Activated CD4-positive, alpha-beta T cell treated with anti-CD3 and anti-CD28 coated beads, Interleukin-2, amount 10 ng/mL, durations not matched to agents 24 days and 14 days (primary cell): ENCODE data around the gene CALN1. TPM values are rescaled to one million over a fixed set of nuclear protein-coding genes. Genes with fewer than 3 reads are reported as not detected.

Experiments used
- DNase-seq: peaks from one replicate; pipeline ENCODE4 v3.0.0; 2022
- H3K27ac Mint-ChIP-seq: one replicate; pipeline ENCODE4 v1.8.0; 2022; ENCODE audit warnings: mild to moderate bottlenecking, mixed read lengths
- H3K27me3 Mint-ChIP-seq: one replicate; pipeline ENCODE4 v1.8.0; 2022; ENCODE audit warnings: mixed read lengths
- H3K36me3 Mint-ChIP-seq: one replicate; pipeline ENCODE4 v1.8.0; 2022; ENCODE audit warnings: low read depth, mild to moderate bottlenecking, mixed read lengths
- H3K4me1 Mint-ChIP-seq: one replicate; pipeline ENCODE4 v1.8.0; 2021; ENCODE audit warnings: mixed read lengths
- H3K4me3 Mint-ChIP-seq: one replicate; pipeline ENCODE4 v1.8.0; 2022; ENCODE audit warnings: mild to moderate bottlenecking, moderate library complexity, mixed read lengths
- H3K9me3 Mint-ChIP-seq: one replicate; pipeline ENCODE4 v1.8.0; 2021; ENCODE audit warnings: mixed read lengths
- intact Hi-C: fragments of 100-400 bp; cut with micrococcal nuclease; formaldehyde crosslinking; loops from one replicate; pipeline ENCODE4 v1.15.1; 2023
- total RNA-seq: library from RNA; stranded (reverse); gene quantifications from 2 replicates; pipeline ENCODE4 v1.2.3, GENCODE V29; 2022

The CALN1 gene
- total RNA-seq, 1 donor from 2014 or later: not detected

GRCh38 chr7:72435366-72435765 lies 23.2 kb upstream of the CALN1 start:
- Mint-ChIP-seq H3K4me1 (no peaks in the 10 kb centered on the region), H3K9me3 (no peaks in the 10 kb centered on the region), H3K4me3 (no peak overlapping the region), H3K27me3 (no peaks in the 10 kb centered on the region), H3K36me3 (no peaks in the 10 kb centered on the region), H3K27ac (no peak overlapping the region)
- no peak for DNase-seq
- intact Hi-C loops: no loop called here

GRCh38 chr7:72430531-72430930 lies 18.4 kb upstream of the CALN1 start:
- H3K4me1 Mint-ChIP-seq: no peaks in the 10 kb centered on the region
- intact Hi-C loops: no loop called here
- peaks cover 4% of the 10 kb centered on the region for H3K9me3 Mint-ChIP-seq
- no peak for DNase-seq
- H3K27ac Mint-ChIP-seq: no peak overlapping the region
- no peak overlapping the region for H3K4me3 Mint-ChIP-seq
- H3K27me3 Mint-ChIP-seq: no peaks in the 10 kb centered on the region
- no peaks in the 10 kb centered on the region for H3K36me3 Mint-ChIP-seq

GRCh38 chr7:72429316-72429715 lies 17.2 kb upstream of the CALN1 start:
- intact Hi-C loops: no loop called here
- H3K4me1 Mint-ChIP-seq: no peaks in the 10 kb centered on the region
- no peak overlapping the region for H3K4me3 Mint-ChIP-seq
- no peaks in the 10 kb centered on the region for H3K27me3 Mint-ChIP-seq
- peaks cover 4% of the 10 kb centered on the region for H3K9me3 Mint-ChIP-seq
- no peaks in the 10 kb centered on the region for H3K36me3 Mint-ChIP-seq
- DNase-seq: no peak
- no peak overlapping the region for H3K27ac Mint-ChIP-seq

- DNase-seq: no peak
- H3K36me3 Mint-ChIP-seq: no peaks in the 10 kb centered on the region
- no peak overlapping the region for H3K4me3 Mint-ChIP-seq
- no peaks in the 10 kb centered on the region for H3K9me3 Mint-ChIP-seq
- H3K27ac Mint-ChIP-seq: no peak overlapping the region
- H3K27me3 Mint-ChIP-seq: no peaks in the 10 kb centered on the region
- intact Hi-C loops: no loop called here
- no peaks in the 10 kb centered on the region for H3K4me1 Mint-ChIP-seq
Measured at GRCh38 chr7:72416846-72417245, 4.7 kb upstream of the CALN1 start.

- H3K4me1 Mint-ChIP-seq: no peaks in the 10 kb centered on the region
- no peak for DNase-seq
- peaks cover 3% of the 10 kb centered on the region for H3K9me3 Mint-ChIP-seq
- H3K27me3 Mint-ChIP-seq: no peaks in the 10 kb centered on the region
- intact Hi-C loops: no loop called here
- H3K27ac Mint-ChIP-seq: no peak overlapping the region
- H3K36me3 Mint-ChIP-seq: no peaks in the 10 kb centered on the region
- H3K4me3 Mint-ChIP-seq: no peak overlapping the region
Measured at GRCh38 chr7:72415586-72415985, 3.4 kb upstream of the CALN1 start.

GRCh38 chr7:72413886-72414285 lies 1.7 kb upstream of the CALN1 start:
- H3K4me1 Mint-ChIP-seq: no peaks in the 10 kb centered on the region
- intact Hi-C loops: no loop called here
- no peaks in the 10 kb centered on the region for H3K36me3 Mint-ChIP-seq
- no peak overlapping the region for H3K4me3 Mint-ChIP-seq
- no peak overlapping the region for H3K27ac Mint-ChIP-seq
- H3K9me3 Mint-ChIP-seq: peaks cover 7% of the 10 kb centered on the region
- no peaks in the 10 kb centered on the region for H3K27me3 Mint-ChIP-seq
- no peak for DNase-seq

GRCh38 chr7:72413290-72413689 lies 1.2 kb upstream of the CALN1 start:
- Mint-ChIP-seq H3K36me3 (no peaks in the 10 kb centered on the region), H3K4me3 (no peak overlapping the region), H3K27me3 (no peaks in the 10 kb centered on the region), H3K27ac (no peak overlapping the region), H3K9me3 (peaks cover 7% of the 10 kb centered on the region), H3K4me1 (no peaks in the 10 kb centered on the region)
- intact Hi-C loops: no loop called here
- no peak for DNase-seq

GRCh38 chr7:72411419-72411818 lies 719 bp downstream of the CALN1 start:
- Mint-ChIP-seq H3K27ac (no peak overlapping the region), H3K9me3 (peaks cover 10% of the 10 kb centered on the region), H3K4me1 (no peaks in the 10 kb centered on the region), H3K36me3 (no peaks in the 10 kb centered on the region), H3K4me3 (no peak overlapping the region), H3K27me3 (no peaks in the 10 kb centered on the region)
- no peak for DNase-seq
- intact Hi-C loops: no loop called here

GRCh38 chr7:72409638-72410015 lies 2.5 kb downstream of the CALN1 start:
- H3K27me3 Mint-ChIP-seq: no peaks in the 10 kb centered on the region
- H3K36me3 Mint-ChIP-seq: no peaks in the 10 kb centered on the region
- no peak overlapping the region for H3K4me3 Mint-ChIP-seq
- H3K27ac Mint-ChIP-seq: no peak overlapping the region
- no peak for DNase-seq
- no peaks in the 10 kb centered on the region for H3K4me1 Mint-ChIP-seq
- peaks cover 16% of the 10 kb centered on the region for H3K9me3 Mint-ChIP-seq
- intact Hi-C loops: no loop called here

GRCh38 chr7:72408966-72409637 lies 3.0 kb downstream of the CALN1 start:
- no peaks in the 10 kb centered on the region for H3K27me3 Mint-ChIP-seq
- H3K9me3 Mint-ChIP-seq: peaks cover 16% of the 10 kb centered on the region
- H3K27ac Mint-ChIP-seq: no peak overlapping the region
- no peaks in the 10 kb centered on the region for H3K4me1 Mint-ChIP-seq
- no peak overlapping the region for H3K4me3 Mint-ChIP-seq
- intact Hi-C loops: no loop called here
- no peaks in the 10 kb centered on the region for H3K36me3 Mint-ChIP-seq
- no peak for DNase-seq

- H3K4me3 Mint-ChIP-seq: no peak overlapping the region
- intact Hi-C loops: no loop called here
- DNase-seq: no peak
- H3K36me3 Mint-ChIP-seq: no peaks in the 10 kb centered on the region
- H3K9me3 Mint-ChIP-seq: peaks cover 25% of the 10 kb centered on the region
- no peak overlapping the region for H3K27ac Mint-ChIP-seq
- no peaks in the 10 kb centered on the region for H3K27me3 Mint-ChIP-seq
- no peaks in the 10 kb centered on the region for H3K4me1 Mint-ChIP-seq
Measured at GRCh38 chr7:72406820-72407403, 5.2 kb downstream of the CALN1 start.

- H3K27ac Mint-ChIP-seq: no peak overlapping the region
- intact Hi-C loops: no loop called here
- no peaks in the 10 kb centered on the region for H3K4me1 Mint-ChIP-seq
- no peak overlapping the region for H3K4me3 Mint-ChIP-seq
- H3K9me3 Mint-ChIP-seq: peaks cover 25% of the 10 kb centered on the region
- DNase-seq: no peak
- no peaks in the 10 kb centered on the region for H3K36me3 Mint-ChIP-seq
- H3K27me3 Mint-ChIP-seq: no peaks in the 10 kb centered on the region
Measured at GRCh38 chr7:72405871-72406270, 6.3 kb downstream of the CALN1 start.

- H3K9me3 Mint-ChIP-seq: peaks cover 20% of the 10 kb centered on the region
- H3K4me3 Mint-ChIP-seq: no peak overlapping the region
- H3K36me3 Mint-ChIP-seq: no peaks in the 10 kb centered on the region
- H3K27me3 Mint-ChIP-seq: no peaks in the 10 kb centered on the region
- H3K27ac Mint-ChIP-seq: peak overlapping the region; percentile 27
- H3K4me1 Mint-ChIP-seq: no peaks in the 10 kb centered on the region
- DNase-seq: no peak
- intact Hi-C loops: no loop called here
Measured at GRCh38 chr7:72405418-72405817, 6.7 kb downstream of the CALN1 start.

- Mint-ChIP-seq H3K27ac (no peak overlapping the region), H3K36me3 (no peaks in the 10 kb centered on the region), H3K9me3 (peaks cover 24% of the 10 kb centered on the region), H3K4me3 (no peak overlapping the region), H3K4me1 (no peaks in the 10 kb centered on the region), H3K27me3 (no peaks in the 10 kb centered on the region)
- no peak for DNase-seq
- intact Hi-C loops: no loop called here
Measured at GRCh38 chr7:72404743-72405142, 7.4 kb downstream of the CALN1 start.
